ENCODE measurements around the gene ALOX12B.

ALOX12B gene

GRCh38 chr17:8072341-8072728, 15.2 kb downstream of the ALOX12B start:
- DNase-seq (ENCODE audit: low read depth) = no peak
- no peak overlapping the region for H3K4me3 ChIP-seq (ENCODE audit: control insufficient read depth, low read depth, low read length)
- TF ChIP-seq, protein P1, sequence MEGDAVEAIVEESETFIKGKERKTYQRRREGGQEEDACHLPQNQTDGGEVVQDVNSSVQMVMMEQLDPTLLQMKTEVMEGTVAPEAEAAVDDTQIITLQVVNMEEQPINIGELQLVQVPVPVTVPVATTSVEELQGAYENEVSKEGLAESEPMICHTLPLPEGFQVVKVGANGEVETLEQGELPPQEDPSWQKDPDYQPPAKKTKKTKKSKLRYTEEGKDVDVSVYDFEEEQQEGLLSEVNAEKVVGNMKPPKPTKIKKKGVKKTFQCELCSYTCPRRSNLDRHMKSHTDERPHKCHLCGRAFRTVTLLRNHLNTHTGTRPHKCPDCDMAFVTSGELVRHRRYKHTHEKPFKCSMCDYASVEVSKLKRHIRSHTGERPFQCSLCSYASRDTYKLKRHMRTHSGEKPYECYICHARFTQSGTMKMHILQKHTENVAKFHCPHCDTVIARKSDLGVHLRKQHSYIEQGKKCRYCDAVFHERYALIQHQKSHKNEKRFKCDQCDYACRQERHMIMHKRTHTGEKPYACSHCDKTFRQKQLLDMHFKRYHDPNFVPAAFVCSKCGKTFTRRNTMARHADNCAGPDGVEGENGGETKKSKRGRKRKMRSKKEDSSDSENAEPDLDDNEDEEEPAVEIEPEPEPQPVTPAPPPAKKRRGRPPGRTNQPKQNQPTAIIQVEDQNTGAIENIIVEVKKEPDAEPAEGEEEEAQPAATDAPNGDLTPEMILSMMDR (conservative IDR thresholded peaks at IDR 0.05; ENCODE audit: control insufficient read depth, insufficient read depth, low read depth, low read length) = no peak

DNA sequence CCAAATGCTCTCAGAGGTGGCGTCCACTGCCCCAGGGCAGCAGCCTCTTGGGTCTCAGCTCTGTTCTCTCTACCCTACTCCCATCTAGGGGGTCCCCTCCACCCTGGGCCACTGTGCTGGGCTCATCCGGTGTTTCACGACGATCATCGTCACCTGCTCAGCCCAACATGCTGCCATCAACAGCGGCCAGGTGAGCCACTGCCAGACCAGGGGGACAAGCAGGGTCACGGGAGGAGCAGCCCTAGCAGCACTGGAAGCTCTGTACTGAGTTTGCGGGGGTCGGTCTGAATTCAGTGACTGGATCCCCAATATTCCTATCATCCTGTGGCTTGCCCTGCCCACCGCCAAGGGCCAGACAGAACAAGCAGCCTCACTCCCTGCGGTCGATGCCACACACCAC, 16.0 kb downstream of the ALOX12B start:
- DNase-seq (ENCODE audit: low read depth) = no peak

DNA sequence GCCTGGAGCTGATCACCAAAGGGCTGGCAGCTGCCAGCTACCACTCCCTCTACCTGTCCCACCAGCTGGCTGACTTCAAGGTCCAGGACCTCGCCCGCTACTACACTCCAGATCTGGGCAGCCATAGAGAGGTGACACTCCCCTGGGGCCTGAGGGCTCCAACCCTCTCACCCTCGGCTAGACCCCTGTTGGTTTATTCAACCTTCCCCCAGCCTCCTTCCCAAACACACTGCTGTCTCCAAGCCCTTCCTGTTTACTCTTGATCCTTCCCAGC, 18.0 kb downstream of the ALOX12B start:
- no peak overlapping the region for H3K4me3 ChIP-seq (ENCODE audit: control insufficient read depth, low read depth, low read length)
- DNase-seq (ENCODE audit: low read depth) = no peak
- TF ChIP-seq, protein P1 (conservative IDR thresholded peaks at IDR 0.05; ENCODE audit: control insufficient read depth, insufficient read depth, low read depth, low read length) = no peak

More for the DNA sequence above, 16.0 kb downstream of the ALOX12B start:
- no peak overlapping the region for H3K4me3 ChIP-seq (ENCODE audit: control insufficient read depth, low read depth, low read length)
- TF ChIP-seq, protein P1 (conservative IDR thresholded peaks at IDR 0.05; ENCODE audit: control insufficient read depth, insufficient read depth, low read depth, low read length) = no peak

DNA sequence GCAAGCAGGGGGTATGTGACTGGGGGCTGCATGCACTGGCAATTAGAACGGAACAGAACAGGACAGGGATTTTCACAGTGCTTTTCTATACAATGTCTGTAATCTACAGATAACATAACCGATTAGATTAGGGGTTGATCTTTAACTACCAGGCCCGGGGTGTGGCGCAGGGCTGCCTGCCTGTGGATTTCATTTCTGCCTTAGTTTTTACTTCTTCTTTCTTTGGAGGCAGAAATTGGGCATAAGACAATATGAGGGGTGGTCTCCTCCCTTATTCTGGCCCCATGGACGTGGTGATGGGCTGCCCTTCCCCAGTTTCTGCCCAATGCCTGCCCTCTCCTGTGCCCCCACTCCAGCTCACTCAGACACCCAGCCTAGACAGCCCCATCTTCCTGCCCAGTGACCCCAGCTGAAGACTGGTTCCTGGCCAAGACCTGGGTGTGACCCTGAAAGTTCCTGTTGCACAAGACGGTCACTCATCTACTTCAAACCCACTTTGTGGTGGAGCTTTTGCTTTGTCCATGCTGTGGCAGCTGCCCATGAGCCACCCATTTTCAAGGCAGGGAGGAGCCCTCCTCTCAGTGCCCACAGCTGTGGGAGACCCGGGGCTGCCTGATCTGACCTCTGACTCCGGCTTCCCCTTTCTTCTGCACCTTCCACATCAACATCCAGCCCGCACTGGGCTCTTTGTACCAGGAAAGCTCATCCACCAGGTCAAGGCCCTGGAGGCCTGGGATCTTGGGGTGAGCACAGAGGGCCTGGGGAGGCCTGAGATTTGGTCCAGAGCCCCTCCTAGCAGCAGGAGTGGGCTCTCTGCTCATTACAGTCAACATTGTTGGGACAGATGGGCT, 18.6 kb downstream of the ALOX12B start:
- H3K4me3 ChIP-seq (ENCODE audit: control insufficient read depth, low read depth, low read length) = no peak overlapping the region
- DNase-seq (ENCODE audit: low read depth) = no peak
- TF ChIP-seq, protein P1 (conservative IDR thresholded peaks at IDR 0.05; ENCODE audit: control insufficient read depth, insufficient read depth, low read depth, low read length) = no peak

DNA sequence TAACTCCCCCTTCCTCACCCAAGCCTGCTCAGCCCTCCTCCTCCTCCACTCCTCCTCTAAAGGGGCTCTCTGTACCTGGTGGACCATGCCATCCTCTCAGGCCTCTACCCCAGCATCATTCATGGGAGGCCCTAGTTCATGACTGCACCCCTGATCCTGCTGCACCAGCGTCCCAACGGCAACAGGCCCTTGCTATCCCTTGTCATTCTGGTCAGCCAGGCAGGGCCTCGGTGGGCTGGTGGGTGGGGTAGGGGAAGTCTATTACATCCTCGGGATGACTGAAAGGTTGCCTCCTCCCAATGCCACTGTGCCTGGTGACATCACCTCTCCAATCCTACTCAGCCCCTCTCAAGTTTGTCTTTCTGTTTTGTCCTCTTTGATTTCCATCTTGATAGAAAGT, 19.7 kb downstream of the ALOX12B start:
- no peak overlapping the region for H3K4me3 ChIP-seq (ENCODE audit: control insufficient read depth, low read depth, low read length)
- no peak for DNase-seq (ENCODE audit: low read depth)
- TF ChIP-seq, protein P1 (conservative IDR thresholded peaks at IDR 0.05; ENCODE audit: control insufficient read depth, insufficient read depth, low read depth, low read length) = no peak

DNA sequence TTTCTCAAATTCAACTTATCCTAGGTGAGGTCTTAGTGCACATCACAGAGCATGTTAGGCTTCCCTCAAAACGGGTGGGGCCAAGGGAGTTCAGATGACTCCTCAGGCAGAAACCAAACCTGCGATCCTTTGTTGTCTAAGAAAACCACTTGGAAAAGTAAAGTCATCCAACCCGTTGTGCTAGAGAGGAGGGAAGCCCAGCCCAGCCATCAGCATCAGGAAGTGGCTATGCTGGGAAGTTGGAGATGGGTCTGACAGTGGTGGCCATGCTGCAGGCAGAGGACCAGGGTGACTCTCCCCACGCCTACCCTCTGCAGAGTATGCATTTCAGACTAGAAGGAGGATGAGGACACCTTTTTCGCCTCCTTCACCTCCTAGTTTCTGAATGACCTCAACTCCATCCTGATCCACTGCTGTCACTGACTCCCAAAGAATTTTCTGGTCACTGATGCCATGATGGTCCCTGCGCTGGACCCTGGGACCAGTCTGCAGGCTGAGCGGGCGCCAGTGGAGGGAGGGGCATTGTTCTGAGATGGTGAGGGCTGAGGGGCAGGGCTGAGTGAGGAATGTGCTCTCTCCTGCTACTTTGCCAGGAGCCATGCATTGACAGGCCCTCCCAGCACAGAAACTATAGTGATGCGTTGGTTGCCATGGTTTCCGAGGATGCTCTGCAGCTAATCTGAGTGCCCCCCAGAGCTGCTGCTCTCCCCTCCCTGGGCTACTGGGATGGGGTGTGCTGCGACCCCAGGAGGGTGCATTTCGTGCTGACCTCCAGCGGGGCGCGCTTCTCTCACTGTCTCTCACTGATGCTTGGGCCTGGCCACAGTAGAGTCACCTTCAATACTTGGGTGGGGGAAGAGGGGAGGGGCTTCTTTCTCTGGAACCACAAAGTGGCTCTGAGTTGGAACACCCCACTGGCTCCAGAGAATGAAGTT, 20.4 kb downstream of the ALOX12B start:
- TF ChIP-seq, protein P1 (conservative IDR thresholded peaks at IDR 0.05; ENCODE audit: control insufficient read depth, insufficient read depth, low read depth, low read length) = no peak
- no peak for DNase-seq (ENCODE audit: low read depth)
- H3K4me3 ChIP-seq (ENCODE audit: control insufficient read depth, low read depth, low read length) = no peak overlapping the region
